G401.6 (cell line): Measurements from ENCODE around the gene METRNL.
A peak's percentile ranks its signal among the peaks of the same experiment; 100 is the strongest.

Experiments used
- FAIRE-seq: peaks from 2 replicates; lab custom pipeline; 2012; peaks lifted over from hg19 to GRCh38; lab: Jason Lieb, UNC

The METRNL gene

DNA sequence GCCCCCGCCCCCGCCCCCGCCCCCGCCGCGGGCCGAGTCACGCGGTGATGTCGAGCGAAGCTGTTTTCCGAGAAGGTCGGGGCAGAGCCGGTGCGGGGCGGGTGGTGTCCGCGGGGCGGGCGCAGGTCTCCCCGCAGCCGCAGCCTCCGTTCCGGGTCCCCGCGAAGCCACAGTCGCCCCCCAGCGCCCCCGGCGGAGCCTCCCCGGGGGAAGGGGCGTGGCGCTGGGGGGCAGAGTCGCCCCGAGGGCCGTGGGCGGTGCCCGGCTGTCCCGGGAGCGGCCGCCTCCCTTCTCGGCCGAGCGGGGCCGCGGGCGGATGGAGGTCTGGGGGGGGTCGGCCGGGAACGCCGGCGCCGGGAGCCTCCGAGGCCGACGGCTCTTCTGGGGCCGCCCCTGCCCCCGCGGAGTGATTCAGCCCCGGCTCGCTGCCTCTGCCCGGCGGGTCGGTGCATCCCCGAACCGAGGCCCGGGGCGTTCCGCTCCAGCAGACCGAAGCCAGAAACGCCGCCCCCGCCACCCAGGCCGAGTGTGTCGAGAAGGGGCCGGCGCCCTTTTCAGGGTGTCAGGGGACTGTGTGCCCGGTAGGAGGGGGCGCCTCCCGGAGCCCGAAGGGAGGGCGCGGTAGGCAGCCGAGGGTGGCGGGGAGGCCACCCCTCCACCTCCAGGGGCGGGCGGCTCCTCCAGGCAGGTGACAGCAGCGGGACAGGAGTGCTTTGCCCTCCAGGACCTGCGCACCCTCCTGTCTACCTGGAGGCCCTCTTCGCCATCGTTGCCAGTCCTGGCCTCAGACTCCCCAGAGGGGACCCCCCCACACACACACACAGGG lies 1.7 kb downstream of the METRNL start:
- no peak for FAIRE-seq

DNA sequence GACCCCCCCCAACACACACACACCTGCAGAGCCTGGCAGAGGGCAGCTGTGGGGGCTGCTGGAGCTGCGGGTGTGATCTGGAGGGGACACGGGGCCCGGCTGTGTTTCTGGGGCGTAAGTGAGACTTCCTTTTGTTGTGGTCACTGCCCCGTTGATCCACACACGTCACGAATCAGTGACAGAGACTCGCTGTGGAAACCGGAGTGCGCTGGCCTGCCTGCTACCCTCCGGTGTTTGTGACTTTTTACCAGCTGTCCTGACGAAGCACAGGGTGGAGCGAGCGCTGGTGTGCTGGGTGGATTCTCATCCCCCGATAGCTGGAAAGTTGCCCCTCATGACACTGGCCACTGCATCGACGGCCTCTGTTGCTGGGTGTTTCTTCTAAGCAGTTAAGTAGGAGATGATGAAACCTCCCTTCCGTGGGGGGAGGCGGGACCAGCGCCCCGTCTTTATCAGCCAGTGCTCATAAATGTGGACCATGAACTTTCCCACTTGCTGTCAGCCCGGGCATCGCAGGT lies 2.3 kb downstream of the METRNL start:
- no peak for FAIRE-seq

DNA sequence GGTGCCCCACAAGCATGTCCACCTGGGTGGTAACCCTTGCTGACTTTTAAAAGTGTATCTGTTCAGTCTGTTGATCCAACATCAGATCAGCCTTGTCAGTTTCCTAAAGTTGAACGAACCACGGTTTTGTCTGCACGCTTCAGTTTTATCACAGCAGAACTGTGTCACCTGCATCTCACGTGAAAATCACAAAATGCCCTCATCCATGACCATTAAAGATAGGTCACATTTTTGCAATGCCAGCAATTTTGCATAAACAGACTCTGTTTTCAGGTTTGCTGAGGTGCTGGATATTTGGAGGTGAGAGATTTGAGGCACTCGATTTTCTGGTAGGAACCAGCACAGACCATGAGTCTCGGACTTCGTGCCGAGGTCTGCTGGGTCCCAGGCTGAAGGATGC lies 3.0 kb downstream of the METRNL start:
- FAIRE-seq, result no peak

DNA sequence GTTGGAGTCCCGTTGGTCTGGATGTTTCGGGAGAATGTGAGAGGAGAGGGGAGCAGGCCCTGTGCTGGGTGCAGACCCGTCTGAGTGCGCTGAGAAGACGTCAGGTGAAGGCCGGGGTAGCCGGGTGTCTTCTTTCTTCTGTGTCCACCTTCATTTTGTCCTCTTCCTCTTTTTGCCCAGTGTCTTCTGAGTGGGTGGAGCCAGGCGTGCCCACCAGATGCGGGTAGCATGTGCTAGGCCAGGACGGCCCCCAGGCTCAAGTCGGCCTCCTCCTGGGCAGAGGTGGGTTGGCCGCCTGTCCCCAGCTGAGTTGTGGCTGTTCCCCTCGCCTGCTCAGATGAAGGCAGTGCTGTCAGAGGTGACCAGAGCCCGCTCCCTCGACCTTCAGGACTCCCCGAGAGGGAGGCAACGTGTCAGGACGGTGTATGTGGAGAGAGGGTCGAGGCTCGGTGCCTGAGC lies 3.5 kb downstream of the METRNL start:
- no peak for FAIRE-seq

DNA sequence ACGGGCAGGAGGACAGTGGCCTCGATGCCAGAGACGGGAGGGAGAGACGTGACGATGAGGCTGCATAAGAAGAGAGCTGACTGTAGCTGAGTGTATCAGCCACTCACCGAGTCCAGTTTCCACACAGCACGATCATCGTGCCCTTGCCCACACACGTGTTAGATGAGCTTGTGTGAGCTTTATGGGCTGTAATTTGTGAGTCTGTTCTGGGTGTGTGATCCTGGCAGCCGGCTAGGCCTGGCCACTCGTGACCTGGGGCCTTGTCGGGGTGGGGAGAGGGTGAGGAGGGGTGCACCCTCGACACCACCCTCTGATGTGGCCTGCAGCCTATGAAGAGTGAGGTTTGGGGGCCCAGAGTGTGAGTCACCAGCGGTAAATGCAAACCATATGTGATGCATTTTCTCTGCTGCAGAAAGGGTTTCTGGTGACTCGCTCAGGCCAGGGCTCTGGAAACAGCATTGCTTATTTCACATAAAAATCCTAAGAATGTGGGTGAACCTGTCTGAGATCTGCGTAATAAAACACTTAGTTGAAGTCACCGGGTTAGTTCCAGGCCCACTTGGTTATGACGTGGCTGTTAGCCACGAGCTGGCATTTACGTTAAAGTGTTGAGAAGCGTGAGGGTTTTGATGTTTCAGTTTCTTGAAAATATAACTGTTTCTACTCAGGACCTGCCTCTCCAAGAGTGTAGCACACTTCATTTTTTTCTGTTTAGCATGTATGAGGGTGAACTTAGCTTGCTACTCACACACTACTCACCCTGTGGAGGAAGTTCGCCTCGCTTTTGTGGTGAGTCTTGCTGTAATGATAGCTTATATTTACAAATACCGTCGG lies 4.2 kb downstream of the METRNL start:
- peak; percentile 52 for FAIRE-seq

DNA sequence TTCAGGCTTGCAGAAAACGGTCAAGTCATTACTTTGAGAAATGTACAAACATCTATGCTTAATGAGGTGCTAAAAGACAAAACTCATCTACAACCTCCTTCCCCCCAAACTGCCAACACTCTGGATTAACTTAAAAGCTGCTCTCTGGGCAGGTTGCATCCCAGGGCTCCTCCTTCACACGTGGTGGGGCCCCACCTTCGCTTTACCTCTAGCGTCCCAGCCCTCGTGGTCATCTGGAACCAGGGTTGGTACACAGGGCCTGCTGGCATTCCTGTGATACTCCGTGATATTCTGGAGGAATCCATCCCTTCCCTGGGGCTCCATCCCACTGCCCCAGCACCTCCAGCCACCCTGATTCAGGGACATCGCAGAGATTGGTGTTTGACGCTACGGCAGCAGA lies 4.8 kb downstream of the METRNL start:
- FAIRE-seq, result no peak

DNA sequence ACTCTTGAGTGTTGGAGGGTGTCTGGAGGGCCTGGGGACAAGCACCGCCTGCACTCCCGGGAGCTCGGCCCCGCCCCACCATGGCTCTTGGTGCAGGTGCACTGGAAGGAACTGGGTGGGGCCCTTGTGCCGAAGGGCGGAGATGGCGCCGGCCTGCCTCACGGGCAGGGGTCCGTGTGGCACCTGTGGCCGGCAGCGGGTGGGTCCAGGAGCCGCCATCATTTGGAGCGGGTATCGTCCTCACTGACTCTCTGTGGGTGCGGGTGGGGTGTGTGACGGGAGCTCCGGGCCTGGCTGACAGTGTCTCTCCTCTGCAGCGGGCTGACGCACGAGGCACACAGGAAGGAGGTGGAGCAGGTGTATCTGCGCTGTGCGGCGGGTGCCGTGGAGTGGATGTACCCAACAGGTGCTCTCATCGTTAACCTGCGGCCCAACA lies 5.2 kb downstream of the METRNL start:
- FAIRE-seq, result no peak

DNA sequence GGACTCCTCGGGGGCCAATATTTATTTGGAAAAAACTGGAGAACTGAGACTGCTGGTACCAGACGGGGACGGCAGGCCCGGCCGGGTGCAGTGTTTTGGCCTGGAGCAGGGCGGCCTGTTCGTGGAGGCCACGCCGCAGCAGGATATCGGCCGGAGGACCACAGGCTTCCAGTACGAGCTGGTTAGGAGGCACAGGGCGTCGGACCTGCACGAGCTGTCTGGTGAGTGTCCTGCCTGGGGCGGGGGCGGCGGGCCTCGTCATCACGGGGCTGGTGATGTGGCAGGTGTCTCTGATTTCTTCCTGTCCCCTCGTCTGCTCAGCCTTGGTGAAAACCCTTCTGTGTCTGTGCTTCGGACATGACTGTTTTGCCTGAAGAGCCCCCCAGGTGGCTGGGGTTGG lies 5.7 kb downstream of the METRNL start:
- no peak for FAIRE-seq

DNA sequence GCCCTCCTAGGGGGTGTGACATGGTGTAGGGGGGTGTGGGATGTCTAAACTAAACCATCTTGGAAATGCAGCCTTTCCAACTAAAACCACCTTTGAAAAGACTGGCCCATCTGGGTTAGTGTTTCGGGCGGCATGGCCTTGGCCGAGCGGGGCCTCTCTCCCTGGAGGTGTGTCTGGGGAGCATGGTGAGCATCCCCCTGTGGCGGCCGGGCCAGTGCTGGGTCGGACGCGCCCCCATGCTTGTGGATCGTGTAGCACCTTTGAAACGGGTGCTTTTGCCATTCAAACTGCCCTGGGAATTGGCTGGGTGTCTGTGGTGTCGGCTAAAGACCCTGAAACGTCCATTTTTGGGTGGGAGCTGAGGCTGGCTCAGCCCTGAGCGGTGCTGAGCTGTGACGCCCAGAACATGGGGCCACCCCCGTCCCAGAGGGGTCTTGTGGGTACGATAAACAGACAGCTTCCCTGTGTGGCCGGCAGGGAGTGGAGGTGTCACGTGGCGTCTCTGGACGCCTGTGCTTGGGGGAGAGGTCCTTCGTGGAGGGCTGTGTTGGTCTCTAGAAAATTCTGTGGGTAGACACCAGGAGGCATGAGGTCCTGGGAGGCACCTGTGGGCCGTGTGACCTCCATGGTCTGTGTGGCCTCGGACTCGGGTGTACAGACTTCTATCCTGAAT lies 6.3 kb downstream of the METRNL start:
- FAIRE-seq, result no peak

DNA sequence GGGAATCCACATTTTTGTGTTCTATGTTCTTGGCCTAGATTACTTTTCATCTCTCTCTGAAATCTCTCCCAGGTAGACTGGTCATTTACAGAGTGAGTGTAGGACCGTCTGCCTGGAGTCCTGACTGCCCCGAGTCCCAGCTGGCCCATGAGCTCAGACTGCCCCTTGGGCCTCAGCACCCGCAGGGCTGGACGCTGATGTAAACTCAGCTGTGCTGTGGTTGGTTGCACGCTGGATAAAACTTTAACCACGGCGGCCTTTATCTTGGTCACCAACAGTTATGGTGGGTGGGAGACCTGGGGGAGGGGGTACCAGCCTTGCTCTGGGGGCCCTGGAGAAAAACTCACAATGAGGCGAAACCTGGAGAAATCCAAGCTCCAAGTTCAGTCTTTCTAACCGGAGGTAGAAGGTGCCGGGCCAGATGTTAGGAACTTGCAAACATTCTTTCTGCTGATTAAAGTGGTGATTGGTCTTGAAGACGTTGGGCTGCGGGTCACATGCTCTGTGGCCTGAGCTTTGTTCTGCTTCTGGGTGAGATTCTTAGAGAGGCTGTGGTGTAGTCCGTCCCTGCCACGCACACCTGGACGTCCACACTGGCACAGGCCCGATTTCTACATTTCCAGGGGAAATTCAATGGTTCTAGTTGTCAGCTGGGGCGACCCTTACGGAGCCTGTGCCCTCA lies 6.9 kb downstream of the METRNL start:
- FAIRE-seq, result no peak

DNA sequence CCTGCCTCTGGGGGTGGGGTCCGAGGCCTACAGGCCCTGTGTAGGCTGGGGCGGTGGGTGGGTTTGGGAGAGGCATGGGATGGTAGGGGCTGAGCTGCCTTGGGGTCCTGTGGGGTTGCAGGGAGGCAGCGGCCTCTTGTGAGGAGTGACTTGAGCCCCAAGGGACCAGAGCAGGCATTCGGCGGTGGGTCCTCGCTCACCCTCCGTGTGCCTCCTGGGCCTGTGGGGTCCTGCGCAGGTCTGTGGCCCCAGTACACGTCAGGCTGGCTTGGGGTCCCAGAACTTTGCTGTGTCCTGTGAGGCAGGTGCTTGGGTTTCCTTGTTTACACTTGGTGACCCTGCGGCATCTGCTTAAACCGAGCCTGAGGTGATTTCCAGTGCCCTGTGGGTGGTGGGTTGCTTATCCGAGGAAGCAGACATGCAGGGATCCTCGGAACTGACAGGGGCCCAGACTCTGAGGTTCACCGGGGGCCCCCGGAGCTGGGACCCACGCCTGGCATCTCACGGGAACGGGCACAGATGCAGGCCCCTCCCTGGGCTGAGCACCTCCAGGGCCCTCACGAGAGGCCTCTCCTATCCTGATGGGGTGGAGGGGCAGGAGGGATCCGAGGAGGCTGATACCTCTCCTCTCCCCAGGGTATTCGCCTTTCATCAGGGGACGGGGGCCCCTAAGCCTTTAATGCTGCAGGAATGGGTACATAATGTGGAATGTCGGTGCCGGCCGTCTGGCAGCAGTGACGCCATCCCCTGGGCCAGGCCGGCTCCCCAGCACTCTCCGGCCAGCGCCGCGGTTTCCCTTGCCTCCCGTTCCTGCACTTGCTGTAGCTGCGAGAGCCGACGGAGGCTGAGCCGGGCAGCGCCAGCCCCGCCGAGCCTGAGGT lies 7.7 kb downstream of the METRNL start:
- no peak for FAIRE-seq

DNA sequence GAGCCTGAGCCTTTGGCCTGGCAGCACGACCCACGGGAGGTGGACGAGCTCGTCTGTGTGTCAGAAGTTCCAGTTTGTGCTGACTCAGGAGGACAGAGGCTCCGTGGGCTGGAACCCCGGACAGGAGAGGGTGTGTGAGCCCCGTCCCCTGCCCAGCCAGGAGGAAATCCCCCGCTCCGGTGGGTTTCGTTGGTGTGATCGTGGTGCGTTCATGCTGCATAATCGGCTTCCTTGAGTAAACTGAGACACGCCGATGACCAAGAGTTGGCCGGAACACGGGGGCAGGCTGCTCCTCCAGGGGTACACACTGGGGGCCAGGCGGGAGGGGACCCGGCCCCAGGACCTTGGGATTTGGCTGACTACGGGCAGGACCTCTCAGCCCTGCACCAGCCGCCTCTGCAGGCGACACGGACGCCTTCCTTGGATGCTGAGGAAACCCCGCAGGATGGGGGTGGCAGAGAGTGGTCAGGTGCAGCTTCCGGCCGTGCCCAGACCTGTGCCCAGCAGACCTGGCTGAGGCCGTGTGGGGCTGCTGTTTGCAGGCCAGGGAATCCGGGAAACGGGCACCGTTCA lies 8.5 kb downstream of the METRNL start:
- FAIRE-seq, result no peak

DNA sequence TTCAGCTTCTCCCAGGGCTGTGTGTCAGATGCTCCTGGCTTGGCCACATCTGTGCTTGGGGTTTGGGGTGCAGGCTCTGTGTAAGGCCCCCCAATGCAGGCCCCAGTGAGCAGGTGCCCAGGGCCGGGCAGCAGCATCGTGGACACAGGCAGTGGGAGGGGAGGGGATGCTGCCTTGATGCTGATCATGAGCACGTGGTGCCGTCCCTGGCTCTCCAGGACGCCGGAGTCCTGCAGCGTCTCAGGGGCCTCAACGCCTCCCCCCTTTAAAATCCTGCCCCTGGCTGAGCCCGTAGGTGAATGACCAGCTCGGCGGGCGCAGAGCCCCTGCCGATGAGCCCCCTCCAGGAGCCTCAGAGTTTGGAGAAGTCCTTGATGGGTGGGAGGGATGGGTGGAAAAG lies 9.0 kb downstream of the METRNL start:
- no peak for FAIRE-seq

DNA sequence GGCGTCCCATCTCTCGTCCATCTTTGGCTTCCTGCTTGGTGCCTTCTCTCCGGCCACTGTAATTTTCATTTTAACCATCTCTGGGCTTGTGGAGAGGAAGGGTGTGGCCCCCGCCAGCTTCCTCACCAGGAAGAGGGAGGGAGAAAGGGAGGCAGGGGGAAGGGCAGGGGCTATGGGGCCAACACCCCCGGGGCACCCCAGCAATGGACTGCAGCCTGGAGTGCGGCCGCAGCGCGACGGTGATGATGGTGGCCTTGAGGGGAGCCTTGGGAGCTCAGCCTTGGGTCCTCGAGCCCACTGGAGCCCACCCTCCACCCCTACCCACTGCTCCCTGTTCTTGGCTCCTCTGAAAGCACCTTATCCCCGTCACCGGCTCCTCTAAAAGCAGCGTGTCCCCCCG lies 9.5 kb downstream of the METRNL start:
- no peak for FAIRE-seq

DNA sequence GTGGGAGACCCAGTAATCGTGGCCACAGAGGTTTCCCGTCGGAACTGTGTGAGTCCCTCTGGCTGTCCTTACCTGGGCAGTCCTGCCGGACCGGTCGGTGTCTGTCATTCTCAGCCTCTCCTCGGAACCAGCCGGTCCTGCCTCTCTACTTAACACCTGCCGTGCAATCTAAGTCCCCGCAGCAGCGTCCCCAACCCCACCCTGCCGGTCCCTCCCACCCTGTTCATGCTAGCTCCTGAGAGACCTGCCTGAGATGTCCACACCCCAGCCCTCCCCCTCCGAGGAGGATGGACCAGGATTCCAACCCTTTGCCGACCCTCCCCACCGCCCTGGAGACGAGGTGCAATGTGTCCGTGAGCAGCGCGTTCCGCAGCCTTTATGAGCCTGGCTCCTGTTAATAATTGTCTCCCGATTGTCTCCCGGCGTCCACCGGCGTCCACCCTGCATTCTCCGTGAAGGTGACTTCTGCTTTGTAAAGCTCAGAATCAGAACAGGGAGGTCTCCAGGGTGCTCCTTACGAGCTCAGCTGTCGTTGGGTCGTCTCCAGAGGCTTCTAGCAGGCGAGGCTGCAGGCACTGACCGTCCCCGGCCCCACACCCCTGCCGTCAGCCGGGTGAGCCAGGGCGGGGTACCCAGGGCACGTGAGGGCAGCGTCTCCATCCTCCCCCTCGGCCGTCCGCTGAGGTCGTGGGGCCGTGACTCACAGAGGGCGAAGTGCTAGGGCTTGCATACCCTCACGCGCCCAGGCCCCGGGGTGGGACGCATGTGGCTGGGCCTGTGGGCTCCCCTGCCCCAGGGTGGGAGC lies 10.1 kb downstream of the METRNL start:
- FAIRE-seq, result no peak

DNA sequence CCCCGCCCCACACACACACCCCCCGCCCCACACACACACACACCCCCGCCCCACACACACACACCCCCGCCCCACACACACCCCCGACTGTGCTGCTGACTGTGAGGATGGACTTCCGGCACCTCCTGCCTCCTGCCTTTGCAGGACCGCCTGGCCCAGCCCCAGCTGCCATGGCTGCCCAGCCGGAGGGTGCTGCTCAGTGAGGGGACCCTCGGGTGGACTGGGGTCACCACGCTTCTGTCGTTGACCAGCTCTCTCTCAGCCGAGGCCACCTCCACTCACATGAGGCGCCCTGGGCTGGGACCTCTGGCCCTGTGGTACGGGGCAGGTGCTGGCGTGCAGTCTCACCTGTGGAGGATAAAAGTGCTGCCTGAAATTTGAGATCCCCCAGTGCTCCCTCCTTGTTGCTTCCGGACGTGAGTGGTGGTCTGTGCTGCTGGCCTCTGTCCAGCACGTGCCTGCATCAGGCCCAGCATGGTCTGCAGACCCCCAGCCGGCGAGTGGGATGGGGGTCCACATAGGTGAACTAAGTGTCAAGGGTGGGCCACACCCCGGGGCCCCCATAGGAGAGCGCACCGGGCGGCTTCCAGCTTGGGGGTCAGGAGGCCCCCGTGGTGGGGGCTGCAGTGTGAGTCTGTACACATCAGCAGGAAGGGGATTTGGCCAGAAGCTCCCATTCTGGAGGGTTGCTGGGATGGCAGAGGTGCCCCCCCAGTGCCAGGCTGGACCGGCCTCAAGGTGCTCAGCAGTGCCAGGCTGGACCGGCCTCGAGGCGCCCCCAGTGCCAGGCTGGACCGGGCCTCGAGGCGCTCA lies 11.2 kb downstream of the METRNL start:
- FAIRE-seq, result no peak

DNA sequence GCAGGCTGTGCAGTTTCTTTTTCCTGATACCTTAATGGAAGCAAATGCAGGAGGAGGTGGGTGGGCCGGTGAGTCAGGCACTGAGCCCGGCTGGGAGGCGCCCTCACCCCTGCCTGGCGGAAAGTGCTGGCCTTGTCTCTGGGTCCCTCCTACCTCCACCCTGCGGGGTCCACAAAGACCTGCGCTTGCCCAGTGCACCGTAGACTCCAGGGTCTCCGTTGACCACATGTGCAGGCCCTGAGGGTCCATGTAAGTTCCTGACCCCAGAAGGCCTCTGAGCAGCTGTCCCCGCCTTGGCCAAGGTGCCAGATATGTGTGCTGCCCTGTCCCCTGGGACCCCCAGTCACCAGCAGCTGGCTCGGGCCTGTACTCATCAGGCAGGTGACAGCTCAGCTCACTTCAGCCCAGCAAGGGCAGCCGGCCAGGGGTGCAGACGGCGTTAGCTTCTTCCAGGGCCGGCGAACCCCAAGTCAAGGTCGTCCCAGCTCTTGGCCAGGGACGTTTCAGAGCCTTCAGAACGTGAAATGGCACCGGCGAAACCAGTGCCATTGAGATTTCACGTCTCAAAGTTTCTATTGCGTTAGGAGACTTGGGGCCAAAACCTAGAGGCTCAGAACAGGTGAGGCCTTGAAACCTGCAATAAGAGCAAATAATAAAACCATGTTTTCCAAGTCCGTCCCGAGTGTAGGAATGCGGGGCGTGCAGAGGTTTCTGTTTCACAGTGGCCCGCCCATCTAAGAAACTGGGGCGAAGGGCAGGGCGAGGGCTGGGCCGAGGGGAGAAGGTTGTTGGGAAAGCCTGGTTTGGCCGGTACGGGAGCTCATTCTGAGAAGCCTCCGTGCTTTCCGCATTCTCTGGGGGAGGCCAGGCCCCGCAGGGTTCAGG lies 12.1 kb downstream of the METRNL start:
- FAIRE-seq, result no peak

DNA sequence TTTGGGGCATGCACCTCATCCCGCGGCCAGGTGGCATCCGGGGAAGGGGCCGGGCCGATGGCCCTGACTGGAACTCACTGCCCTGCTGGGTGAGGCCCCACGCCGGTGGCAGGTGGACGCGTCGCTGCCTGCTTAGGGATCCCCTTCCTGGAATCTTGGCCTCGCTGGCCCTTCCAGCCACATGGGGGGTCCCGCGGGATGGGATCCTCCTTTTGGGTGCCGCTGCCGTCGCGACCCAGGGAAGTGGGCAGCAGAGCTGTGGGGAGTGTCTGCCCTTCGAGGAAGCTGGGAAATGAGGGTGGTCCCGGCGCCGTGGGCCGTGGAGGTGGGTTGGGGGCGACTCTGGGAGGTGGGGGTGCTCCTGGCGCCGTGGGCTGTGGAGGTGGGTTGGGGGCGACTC lies 12.8 kb downstream of the METRNL start:
- no peak for FAIRE-seq
